GM21786 (cell line): Measurements from ENCODE around the gene EPHA6.
"Not testable (repeated sequence)": the region's sequence is repeated elsewhere in the genome, so short reads cannot be mapped to it uniquely, and the experiment has no call there.

Experiments
- ATAC-seq: cut with Tn5 transposase; IDR thresholded peaks from one replicate; pipeline ENCODE4 v1.9.1; 2021; ENCODE audit not compliant: unreplicated experiment

Gene EPHA6

GRCh38 chr3:96900566-96900965 is 86.2 kb downstream of the EPHA6 start:
- ATAC-seq: no peak

GRCh38 chr3:96915445-96915844 is 101.1 kb downstream of the EPHA6 start:
- ATAC-seq: no peak

GRCh38 chr3:96931119-96931862 is 116.9 kb downstream of the EPHA6 start:
- no peak for ATAC-seq

- ATAC-seq: not testable (repeated sequence)
Measured at GRCh38 chr3:96942131-96942530, 127.7 kb downstream of the EPHA6 start.

GRCh38 chr3:96958856-96959255 is 144.5 kb downstream of the EPHA6 start:
- ATAC-seq: no peak

GRCh38 chr3:96959474-96959873 is 145.1 kb downstream of the EPHA6 start:
- ATAC-seq: no peak

GRCh38 chr3:96959901-96960641 is 145.7 kb downstream of the EPHA6 start:
- ATAC-seq: no peak

- ATAC-seq: no peak
Measured at GRCh38 chr3:96960661-96961330, 146.4 kb downstream of the EPHA6 start.

GRCh38 chr3:96961576-96961975 is 147.2 kb downstream of the EPHA6 start:
- ATAC-seq: no peak

GRCh38 chr3:96966181-96966929 is 152.0 kb downstream of the EPHA6 start:
- no peak for ATAC-seq

- no peak for ATAC-seq
Measured at GRCh38 chr3:96970211-96970610, 155.8 kb downstream of the EPHA6 start.

- ATAC-seq: no peak
Measured at GRCh38 chr3:96977671-96978070, 163.3 kb downstream of the EPHA6 start.

GRCh38 chr3:96983716-96984115 is 169.3 kb downstream of the EPHA6 start:
- ATAC-seq: not testable (repeated sequence)

GRCh38 chr3:96986241-96986640 is 171.8 kb downstream of the EPHA6 start:
- ATAC-seq: no peak

- ATAC-seq: no peak
Measured at GRCh38 chr3:96991231-96991630, 176.8 kb downstream of the EPHA6 start.

- no peak for ATAC-seq
Measured at GRCh38 chr3:96991800-96992365, 177.5 kb downstream of the EPHA6 start.

GRCh38 chr3:96994988-96995387 is 180.6 kb downstream of the EPHA6 start:
- no peak for ATAC-seq

GRCh38 chr3:96996009-96996408 is 181.6 kb downstream of the EPHA6 start:
- ATAC-seq: no peak

GRCh38 chr3:97001611-97002010 is 187.2 kb downstream of the EPHA6 start:
- no peak for ATAC-seq

- ATAC-seq: no peak
Measured at GRCh38 chr3:97009427-97010019, 195.1 kb downstream of the EPHA6 start.
